Measurements from ENCODE around the gene LRMDA.

The LRMDA gene

GRCh38 chr10:75398200-75398691, 33.2 kb upstream of the LRMDA start:
- Histone ChIP-seq H3K79me1 (ENCODE audit: low read length) (no peaks in the 10 kb centered on the region), H3K56ac (ENCODE audit: low read length) (peak overlapping the region; percentile 78), H3K27ac (ENCODE audit: low read depth, low read length) (no peak overlapping the region), H3K4me2 (ENCODE audit: low read length) (peak overlapping the region; percentile 64), H3K23ac (ENCODE audit: low read length) (no peak overlapping the region), H2BK120ac (ENCODE audit: low read depth, low read length) (no peak overlapping the region), H2AK5ac (ENCODE audit: low read length) (no peak overlapping the region), H4K8ac (ENCODE audit: low read depth, low read length) (no peak overlapping the region), H3K27me3 (ENCODE audit: insufficient read depth, low read length, poor library complexity) (peaks cover 53% of the 10 kb centered on the region), H3K18ac (ENCODE audit: low read length) (no peak overlapping the region), H3K4me3 (ENCODE audit: low read length) (no peak overlapping the region), H3K9ac (ENCODE audit: low read length) (peak overlapping the region; percentile 29), H3K36me3 (ENCODE audit: control insufficient read depth, insufficient read depth, low read length) (no peaks in the 10 kb centered on the region), H3K4ac (ENCODE audit: low read depth, low read length) (no peak overlapping the region), H2BK5ac (ENCODE audit: low read length) (no peak overlapping the region), H4K5ac (ENCODE audit: low read length) (no peak overlapping the region), H3K79me2 (ENCODE audit: control insufficient read depth, insufficient read depth, low read length) (no peaks in the 10 kb centered on the region), H2BK15ac (replicated peaks; ENCODE audit: low read depth) (no peak overlapping the region), H3K4me1 (ENCODE audit: control insufficient read depth, low read depth, low read length) (no peaks in the 10 kb centered on the region)
- DNase-seq, result no peak
- no CpG with 5 or more reads among the region's 17 CpGs for WGBS (ENCODE audit: extremely low coverage, insufficient coverage, low lambda C conversion rate)

- Histone ChIP-seq H2AK5ac (ENCODE audit: low read length) (no peak overlapping the region), H3K4me1 (ENCODE audit: control insufficient read depth, low read depth, low read length) (no peaks in the 10 kb centered on the region), H3K27ac (ENCODE audit: low read depth, low read length) (no peak overlapping the region), H4K8ac (ENCODE audit: low read depth, low read length) (no peak overlapping the region), H2BK15ac (replicated peaks; ENCODE audit: low read depth) (no peak overlapping the region), H4K5ac (ENCODE audit: low read length) (no peak overlapping the region), H3K18ac (ENCODE audit: low read length) (no peak overlapping the region), H2BK120ac (ENCODE audit: low read depth, low read length) (no peak overlapping the region), H3K4me3 (ENCODE audit: low read length) (no peak overlapping the region), H3K23ac (ENCODE audit: low read length) (no peak overlapping the region), H3K79me1 (ENCODE audit: low read length) (no peaks in the 10 kb centered on the region), H3K56ac (ENCODE audit: low read length) (peak overlapping the region; percentile 78), H3K4ac (ENCODE audit: low read depth, low read length) (no peak overlapping the region), H3K36me3 (ENCODE audit: control insufficient read depth, insufficient read depth, low read length) (no peaks in the 10 kb centered on the region), H3K4me2 (ENCODE audit: low read length) (peak overlapping the region; percentile 64), H3K9ac (ENCODE audit: low read length) (peak overlapping the region; percentile 45), H3K79me2 (ENCODE audit: control insufficient read depth, insufficient read depth, low read length) (no peaks in the 10 kb centered on the region), H2BK5ac (ENCODE audit: low read length) (no peak overlapping the region), H3K27me3 (ENCODE audit: insufficient read depth, low read length, poor library complexity) (peaks cover 53% of the 10 kb centered on the region)
- no CpG with 5 or more reads among the region's 76 CpGs for WGBS (ENCODE audit: extremely low coverage, insufficient coverage, low lambda C conversion rate)
- peak; percentile 54 for DNase-seq
Observed at GRCh38 chr10:75398692-75399460, 32.5 kb upstream of the LRMDA start.

- H2BK5ac ChIP-seq (ENCODE audit: low read length), result no peak overlapping the region
- no peak overlapping the region for H4K8ac ChIP-seq (ENCODE audit: low read depth, low read length)
- no peak overlapping the region for H2BK120ac ChIP-seq (ENCODE audit: low read depth, low read length)
- no CpG with 5 or more reads among the region's 71 CpGs for WGBS (ENCODE audit: extremely low coverage, insufficient coverage, low lambda C conversion rate)
- H3K4me2 ChIP-seq (ENCODE audit: low read length), result peak overlapping the region; percentile 59
- no peak overlapping the region for H3K4ac ChIP-seq (ENCODE audit: low read depth, low read length)
- H3K4me3 ChIP-seq (ENCODE audit: low read length), result no peak overlapping the region
- H3K9ac ChIP-seq (ENCODE audit: low read length), result peak overlapping the region; percentile 45
- H3K23ac ChIP-seq (ENCODE audit: low read length), result no peak overlapping the region
- no peak overlapping the region for H2BK15ac ChIP-seq (replicated peaks; ENCODE audit: low read depth)
- H3K56ac ChIP-seq (ENCODE audit: low read length), result peak overlapping the region; percentile 56
- H3K36me3 ChIP-seq (ENCODE audit: control insufficient read depth, insufficient read depth, low read length), result no peaks in the 10 kb centered on the region
- no peaks in the 10 kb centered on the region for H3K4me1 ChIP-seq (ENCODE audit: control insufficient read depth, low read depth, low read length)
- H2AK5ac ChIP-seq (ENCODE audit: low read length), result no peak overlapping the region
- H3K27me3 ChIP-seq (ENCODE audit: insufficient read depth, low read length, poor library complexity), result peaks cover 47% of the 10 kb centered on the region
- peak; percentile 80 for DNase-seq
- H4K5ac ChIP-seq (ENCODE audit: low read length), result no peak overlapping the region
- H3K79me1 ChIP-seq (ENCODE audit: low read length), result no peaks in the 10 kb centered on the region
- H3K18ac ChIP-seq (ENCODE audit: low read length), result no peak overlapping the region
- no peak overlapping the region for H3K27ac ChIP-seq (ENCODE audit: low read depth, low read length)
- no peaks in the 10 kb centered on the region for H3K79me2 ChIP-seq (ENCODE audit: control insufficient read depth, insufficient read depth, low read length)
Observed at GRCh38 chr10:75399461-75400162, 31.8 kb upstream of the LRMDA start.

- H2BK5ac ChIP-seq (ENCODE audit: low read length), result no peak overlapping the region
- no peak overlapping the region for H2AK5ac ChIP-seq (ENCODE audit: low read length)
- no peaks in the 10 kb centered on the region for H3K4me1 ChIP-seq (ENCODE audit: control insufficient read depth, low read depth, low read length)
- no peaks in the 10 kb centered on the region for H3K36me3 ChIP-seq (ENCODE audit: control insufficient read depth, insufficient read depth, low read length)
- no peak overlapping the region for H2BK120ac ChIP-seq (ENCODE audit: low read depth, low read length)
- WGBS (ENCODE audit: extremely low coverage, insufficient coverage, low lambda C conversion rate), result no CpG with 5 or more reads among the region's 39 CpGs
- H3K79me2 ChIP-seq (ENCODE audit: control insufficient read depth, insufficient read depth, low read length), result no peaks in the 10 kb centered on the region
- H3K18ac ChIP-seq (ENCODE audit: low read length), result peak overlapping the region; percentile 1
- DNase-seq, result no peak
- H3K9ac ChIP-seq (ENCODE audit: low read length), result peak overlapping the region; percentile 59
- H3K4me3 ChIP-seq (ENCODE audit: low read length), result peak overlapping the region; percentile 45
- H3K79me1 ChIP-seq (ENCODE audit: low read length), result no peaks in the 10 kb centered on the region
- H3K27me3 ChIP-seq (ENCODE audit: insufficient read depth, low read length, poor library complexity), result peaks cover 45% of the 10 kb centered on the region
- peak overlapping the region; percentile 86 for H3K4me2 ChIP-seq (ENCODE audit: low read length)
- H3K4ac ChIP-seq (ENCODE audit: low read depth, low read length), result no peak overlapping the region
- H2BK15ac ChIP-seq (replicated peaks; ENCODE audit: low read depth), result no peak overlapping the region
- no peak overlapping the region for H4K8ac ChIP-seq (ENCODE audit: low read depth, low read length)
- H3K56ac ChIP-seq (ENCODE audit: low read length), result peak overlapping the region; percentile 56
- no peak overlapping the region for H3K27ac ChIP-seq (ENCODE audit: low read depth, low read length)
- H3K23ac ChIP-seq (ENCODE audit: low read length), result no peak overlapping the region
- H4K5ac ChIP-seq (ENCODE audit: low read length), result no peak overlapping the region
Observed at GRCh38 chr10:75400163-75400770, 31.2 kb upstream of the LRMDA start.

GRCh38 chr10:75400771-75401568, 30.5 kb upstream of the LRMDA start:
- Histone ChIP-seq H4K8ac (ENCODE audit: low read depth, low read length) (no peak overlapping the region), H2BK120ac (ENCODE audit: low read depth, low read length) (no peak overlapping the region), H3K79me1 (ENCODE audit: low read length) (no peaks in the 10 kb centered on the region), H3K4me3 (ENCODE audit: low read length) (peak overlapping the region; percentile 45), H3K36me3 (ENCODE audit: control insufficient read depth, insufficient read depth, low read length) (no peaks in the 10 kb centered on the region), H4K5ac (ENCODE audit: low read length) (no peak overlapping the region), H3K18ac (ENCODE audit: low read length) (no peak overlapping the region), H3K4ac (ENCODE audit: low read depth, low read length) (no peak overlapping the region), H2BK15ac (replicated peaks; ENCODE audit: low read depth) (no peak overlapping the region), H3K27ac (ENCODE audit: low read depth, low read length) (no peak overlapping the region), H2BK5ac (ENCODE audit: low read length) (no peak overlapping the region), H2AK5ac (ENCODE audit: low read length) (no peak overlapping the region), H3K9ac (ENCODE audit: low read length) (peak overlapping the region; percentile 59), H3K4me1 (ENCODE audit: control insufficient read depth, low read depth, low read length) (no peaks in the 10 kb centered on the region), H3K27me3 (ENCODE audit: insufficient read depth, low read length, poor library complexity) (peaks cover 46% of the 10 kb centered on the region), H3K4me2 (ENCODE audit: low read length) (peak overlapping the region; percentile 86), H3K56ac (ENCODE audit: low read length) (peak overlapping the region; percentile 82), H3K23ac (ENCODE audit: low read length) (no peak overlapping the region), H3K79me2 (ENCODE audit: control insufficient read depth, insufficient read depth, low read length) (no peaks in the 10 kb centered on the region)
- WGBS (ENCODE audit: extremely low coverage, insufficient coverage, low lambda C conversion rate), result no CpG with 5 or more reads among the region's 68 CpGs
- DNase-seq, result peak; percentile 54
